GM18867 (cell line): Measurements from ENCODE around the gene CALHM3.

Experiments used
- ATAC-seq: cut with Tn5 transposase; IDR thresholded peaks from one replicate; pipeline ENCODE4 v1.9.1; 2021; ENCODE audit warnings: mild to moderate bottlenecking, moderate library complexity; ENCODE audit not compliant: unreplicated experiment

CALHM3 gene

DNA sequence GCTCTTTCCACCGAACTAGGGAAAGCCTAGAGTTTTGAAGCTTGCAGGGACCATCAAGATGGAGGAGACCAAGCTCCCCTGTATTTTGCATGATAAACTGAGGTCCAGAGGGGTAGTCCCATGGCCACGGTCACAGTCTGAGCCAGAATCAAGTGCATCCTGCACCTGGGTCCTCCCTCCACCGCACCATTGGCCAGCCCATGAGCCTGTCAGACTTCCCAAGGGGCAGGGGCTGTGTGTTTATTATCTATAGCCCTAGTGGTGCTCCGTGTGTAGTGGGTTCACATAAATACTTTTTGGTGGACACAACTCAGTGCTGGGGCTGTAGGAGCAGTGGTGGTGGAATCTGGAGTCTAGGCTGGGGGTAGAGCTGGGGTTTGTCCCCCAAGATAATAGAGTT is 3.6 kb downstream of the CALHM3 start:
- no peak for ATAC-seq

DNA sequence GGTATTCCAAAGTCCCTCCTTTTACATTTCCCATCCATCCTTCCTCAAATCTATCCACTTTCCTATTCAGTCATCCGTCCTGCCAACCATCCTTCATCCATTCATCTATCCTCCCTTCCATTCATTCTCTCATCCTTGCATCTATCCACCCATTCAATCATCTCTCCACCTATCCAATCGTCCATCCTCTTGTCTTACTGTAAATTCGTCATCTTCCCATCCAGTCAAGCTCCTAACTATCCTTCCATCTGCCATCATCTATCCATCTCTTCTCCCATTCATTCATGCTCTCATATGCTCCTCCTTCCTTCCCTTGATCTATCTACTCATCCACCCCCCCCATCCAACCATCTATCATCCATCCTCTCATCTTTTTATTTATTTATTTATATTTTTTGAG is 5.0 kb downstream of the CALHM3 start:
- ATAC-seq: no peak

DNA sequence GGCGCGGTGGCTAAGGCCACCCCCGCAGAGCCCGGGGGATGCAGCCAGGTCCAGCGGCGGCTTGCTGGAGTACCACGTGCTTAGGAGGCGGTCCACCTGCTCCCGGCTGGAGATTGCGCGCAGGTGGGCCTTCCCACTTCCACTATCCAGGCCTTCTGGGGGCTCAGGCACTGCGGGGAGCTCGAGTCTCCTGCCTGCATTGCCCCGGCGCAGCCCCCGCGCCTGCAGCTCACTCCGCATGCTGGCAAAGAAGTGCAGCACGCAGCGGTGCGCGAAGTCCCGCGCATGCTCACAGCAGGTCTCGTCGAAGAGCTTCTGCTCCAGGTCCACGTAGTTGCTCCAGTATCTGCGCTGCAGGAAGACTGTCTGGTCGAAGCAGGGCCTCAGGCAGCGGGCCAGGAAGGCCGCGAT is 5.8 kb downstream of the CALHM3 start:
- no peak for ATAC-seq

GRCh38 chr10:103472005-103472404 is 7.0 kb downstream of the CALHM3 start:
- peak; percentile 38 for ATAC-seq

GRCh38 chr10:103470761-103471653 is 8.0 kb downstream of the CALHM3 start:
- peak; percentile 70 for ATAC-seq

- no peak for ATAC-seq
Measured at GRCh38 chr10:103469201-103469600, 9.8 kb downstream of the CALHM3 start.

DNA sequence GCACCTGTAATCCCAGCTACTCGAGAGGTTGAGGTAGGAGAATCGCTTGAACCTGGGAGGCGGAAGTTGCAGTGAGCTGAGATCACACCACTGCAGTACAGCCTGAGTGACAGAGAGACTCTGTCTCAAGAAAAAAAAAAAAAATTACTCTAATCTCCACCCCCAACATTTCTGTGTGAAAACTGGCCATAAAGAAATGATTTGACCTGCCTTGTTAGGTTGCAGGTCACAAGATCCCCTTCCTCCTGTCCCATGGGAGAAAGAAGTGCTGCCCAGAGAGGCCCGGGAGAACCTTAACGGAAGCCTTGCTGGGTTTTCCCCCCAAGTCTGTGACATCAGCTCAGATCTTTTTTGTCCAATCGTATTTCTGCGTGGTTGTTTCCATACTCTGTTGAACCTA is 11.6 kb downstream of the CALHM3 start:
- no peak for ATAC-seq

DNA sequence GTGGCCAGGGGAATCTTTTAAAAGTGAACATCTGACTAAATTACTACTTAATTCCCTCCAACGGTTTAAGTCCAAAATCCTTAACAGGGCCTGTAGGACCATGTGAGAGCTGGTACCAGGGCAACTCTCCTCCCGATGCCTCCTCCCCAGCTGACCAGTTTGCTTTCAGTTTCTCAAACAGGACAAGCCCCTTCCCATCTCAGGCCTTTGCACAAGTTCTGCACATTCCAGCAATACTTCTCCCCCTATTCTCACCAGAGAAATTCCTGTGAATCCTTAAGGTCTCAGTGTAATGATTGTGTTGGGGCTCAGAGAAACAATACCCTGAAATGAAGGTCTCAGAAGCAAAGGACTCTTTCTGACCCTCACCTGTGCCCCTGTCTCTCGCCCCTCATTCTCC is 12.3 kb downstream of the CALHM3 start:
- no peak for ATAC-seq

GRCh38 chr10:103465411-103466179 is 13.4 kb downstream of the CALHM3 start:
- ATAC-seq: no peak

GRCh38 chr10:103463499-103463898 is 15.5 kb downstream of the CALHM3 start:
- no peak for ATAC-seq

GRCh38 chr10:103459615-103460014 is 19.4 kb downstream of the CALHM3 start:
- ATAC-seq: no peak

- ATAC-seq: peak; percentile 74
Measured at GRCh38 chr10:103458720-103459119, 20.3 kb downstream of the CALHM3 start, which contains the start of gene CALHM1. TSS of gene CALHM1 (minus strand) at chr10:103458900. CDS start at chr10:103458751, 149 bp downstream.

DNA sequence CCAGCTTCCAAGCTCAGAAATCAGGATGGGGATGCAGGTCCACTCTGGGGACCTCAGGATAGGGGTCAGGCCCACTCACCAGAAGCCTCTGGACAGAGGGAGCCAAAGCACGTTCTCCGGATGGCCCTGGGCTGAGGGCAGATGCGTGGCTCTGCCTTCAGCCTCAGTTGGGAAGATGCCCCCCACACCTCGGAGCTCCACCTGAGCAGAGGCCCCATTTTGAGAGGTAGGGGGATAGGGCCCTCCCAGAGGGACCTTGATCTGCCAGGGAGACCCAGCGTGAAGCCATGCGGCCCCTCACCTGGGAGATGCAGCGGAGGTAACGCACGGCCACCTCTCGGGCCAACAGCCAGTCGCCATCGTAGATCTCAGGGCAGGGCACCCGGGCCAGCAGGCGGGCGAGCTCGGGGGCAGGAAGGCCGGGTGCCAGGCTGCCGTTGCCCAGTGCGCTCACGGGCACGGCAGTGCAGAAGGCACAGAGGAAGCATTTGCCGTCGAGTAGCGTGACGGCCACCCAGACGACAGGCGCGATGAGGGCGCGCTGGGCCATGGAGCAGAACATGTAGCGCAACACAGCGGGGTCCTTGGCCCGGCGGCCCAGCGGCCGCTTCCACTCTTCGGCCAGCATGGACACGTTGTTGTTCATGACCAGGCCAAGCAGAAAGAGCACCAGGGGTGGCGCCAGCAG is 21.0 kb downstream of the CALHM3 start:
- no peak for ATAC-seq

- no peak for ATAC-seq
Measured at GRCh38 chr10:103457176-103457712, 21.8 kb downstream of the CALHM3 start.

DNA sequence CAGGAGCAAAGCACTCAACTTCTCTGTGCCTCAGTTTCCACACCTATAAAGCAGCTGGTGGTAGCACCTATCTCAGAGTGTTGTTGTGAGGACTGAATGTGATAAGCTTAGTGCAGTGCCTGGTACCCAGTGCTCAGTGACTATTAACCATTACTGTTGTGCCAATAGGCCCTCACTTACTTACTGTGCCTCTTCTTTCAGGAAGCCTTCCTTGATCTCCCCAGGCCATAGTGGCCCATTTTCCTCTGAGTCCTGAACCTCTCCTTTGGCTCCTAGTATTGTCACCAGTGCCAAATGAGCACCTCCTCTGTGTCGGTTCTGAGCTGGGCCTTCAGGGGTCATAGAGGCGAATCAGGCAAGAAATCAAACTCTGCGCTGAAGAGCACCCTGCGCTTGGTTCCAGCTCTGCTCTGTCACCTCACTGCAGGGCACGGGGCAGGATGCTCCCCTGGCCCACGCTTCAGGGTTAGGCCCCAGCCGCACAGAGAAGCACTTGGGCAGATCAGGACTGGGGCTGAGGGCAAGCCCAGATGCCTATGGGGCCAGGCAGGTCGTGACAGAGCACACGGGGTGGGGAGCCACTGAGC is 22.9 kb downstream of the CALHM3 start:
- ATAC-seq: no peak

- no peak for ATAC-seq
Measured at GRCh38 chr10:103455235-103455634, 23.8 kb downstream of the CALHM3 start.

DNA sequence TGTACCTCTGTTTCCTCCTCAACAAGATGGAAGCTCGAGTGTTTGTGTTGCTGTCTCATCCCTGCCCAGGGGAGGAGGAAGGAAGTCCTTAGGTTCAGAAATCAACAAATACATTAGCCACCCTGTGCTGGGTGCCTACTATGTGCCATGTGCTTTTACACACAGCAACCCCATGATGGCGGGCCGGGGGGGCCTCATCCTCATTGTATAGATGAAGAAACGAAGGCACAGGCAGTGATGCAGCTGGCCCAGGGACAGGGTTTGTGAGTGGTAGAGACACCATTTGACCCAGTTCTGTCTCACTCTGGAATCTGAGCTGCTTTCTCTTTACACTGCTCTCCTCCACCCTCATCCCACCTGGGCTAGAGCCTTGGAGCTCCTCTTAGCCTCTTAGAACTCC is 25.0 kb downstream of the CALHM3 start:
- ATAC-seq: no peak

- ATAC-seq: no peak
Measured at GRCh38 chr10:103452506-103453230, 26.4 kb downstream of the CALHM3 start.

- peak; percentile 67 for ATAC-seq
Measured at GRCh38 chr10:103451831-103452505, 27.1 kb downstream of the CALHM3 start, which contains the start of gene CALHM2. TSS of gene CALHM2 (minus strand) at chr10:103452370. CDS start at chr10:103449941, 2,429 bp downstream.
